Gastroesophageal sphincter (tissue), 4 donors: ENCODE data around the gene PRR12. TPM values are rescaled to one million over a fixed set of nuclear protein-coding genes. Genes with fewer than 3 reads are reported as not detected.

Experiments
- ATAC-seq: fragments of 150-250 bp; one replicate; pipeline ENCODE4 v1.9.1; 2016; ENCODE audit warnings: mild to moderate bottlenecking, moderate library complexity
- H3K27ac ChIP-seq, 4 donors: fragments of 200-600 bp; sonication (generic) in 3 of 4; 1 replicate in 3 of 4; 2 replicates in 1 of 4; pipeline ENCODE4 v1.5.1; 2016 to 2019
- H3K27me3 ChIP-seq: fragments of 200-600 bp; sonication (generic); one replicate; pipeline ENCODE4 v1.5.1; 2019
- H3K36me3 ChIP-seq, 2 donors: fragments of 200-600 bp; sonication (generic); one replicate each; pipeline ENCODE4 v1.5.1; 2019; ENCODE audit warnings: control low read depth in 1 of 2
- H3K4me1 ChIP-seq, 3 donors: fragments of 200-600 bp; sonication (generic); 1 replicate in 2 of 3; 2 replicates in 1 of 3; pipeline ENCODE4 v1.5.1; 2016 to 2019; ENCODE audit warnings: control low read depth in 2 of 3
- H3K4me3 ChIP-seq, 2 donors: fragments of 200-600 bp; sonication (generic); one replicate each; pipeline ENCODE4 v1.5.1; 2019; ENCODE audit warnings: mild to moderate bottlenecking in 1 of 2, moderate library complexity in 1 of 2
- H3K9me3 ChIP-seq, 3 donors: fragments of 200-600 bp; sonication (generic); one replicate each; pipeline ENCODE4 v1.5.1; 2017 to 2019; ENCODE audit warnings: control low read depth in 2 of 3
- EP300 ChIP-seq: sonication (generic); formaldehyde crosslinking; IDR thresholded peaks from one replicate; pipeline ENCODE4 v1.6.1; 2017; ENCODE audit warnings: antibody characterized with exemption, mild to moderate bottlenecking
- POLR2A ChIP-seq, 2 donors: fragments of 450-650 bp; IDR thresholded peaks; one replicate each; pipeline ENCODE4 v1.6.1; 2017; ENCODE audit warnings: antibody characterized with exemption in 2 of 2, mild to moderate bottlenecking in 2 of 2, moderate library complexity in 1 of 2
- POLR2AphosphoS5 ChIP-seq: sonication (generic); formaldehyde crosslinking; IDR thresholded peaks from one replicate; pipeline ENCODE4 v1.6.1; 2017; ENCODE audit warnings: antibody characterized with exemption
- WGBS, 2 donors: methylation state at CpG; one replicate each; pipeline ENCODE4 v1.1.5; 2018; ENCODE audit warnings: low coverage in 1 of 2; 5-methylcytosine and 5-hydroxymethylcytosine counted together
- total RNA-seq, 4 donors: library from RNA; depleted of rRNA; stranded (reverse); fragments of >200 nt; gene quantifications; one replicate each; pipeline ENCODE4 v1.1.0, GENCODE V29; 2016
- TF ChIP-seq, protein P1 (sequence below), 4 experiments: fragments of 200-600 bp in 2 of 4; fragments of 450-650 bp in 2 of 4; sonication (generic) in 1 of 4; IDR thresholded peaks; one replicate each; pipeline ENCODE4 v1.5.1; 2017 to 2019; ENCODE audit warnings: antibody characterized with exemption in 4 of 4, mild to moderate bottlenecking in 2 of 4, moderate library complexity in 2 of 4

The PRR12 gene
- total RNA-seq, 4 donors from 2014 or later: 9.3 to 24.1 (median 14.8) TPM

- Histone ChIP-seq H3K36me3 (peaks cover 0 to 100% of the 10 kb centered on the region in 2 donors), H3K9me3 (no peaks in the 10 kb centered on the region), H3K4me3 (no peak overlapping the region), H3K27me3 (no peaks in the 10 kb centered on the region), H3K4me1 (peaks cover 0 to 9% (median 0%) of the 10 kb centered on the region in 3 donors), H3K27ac (no peak overlapping the region)
- WGBS, 2 donors: 100% methylated on average over 2 of the region's 2 CpGs; no CpG with 5 or more reads in 1 of the 2 donors
- no peak for ATAC-seq
- TF ChIP-seq EP300: no peak
- TF ChIP-seq, protein P1, sequence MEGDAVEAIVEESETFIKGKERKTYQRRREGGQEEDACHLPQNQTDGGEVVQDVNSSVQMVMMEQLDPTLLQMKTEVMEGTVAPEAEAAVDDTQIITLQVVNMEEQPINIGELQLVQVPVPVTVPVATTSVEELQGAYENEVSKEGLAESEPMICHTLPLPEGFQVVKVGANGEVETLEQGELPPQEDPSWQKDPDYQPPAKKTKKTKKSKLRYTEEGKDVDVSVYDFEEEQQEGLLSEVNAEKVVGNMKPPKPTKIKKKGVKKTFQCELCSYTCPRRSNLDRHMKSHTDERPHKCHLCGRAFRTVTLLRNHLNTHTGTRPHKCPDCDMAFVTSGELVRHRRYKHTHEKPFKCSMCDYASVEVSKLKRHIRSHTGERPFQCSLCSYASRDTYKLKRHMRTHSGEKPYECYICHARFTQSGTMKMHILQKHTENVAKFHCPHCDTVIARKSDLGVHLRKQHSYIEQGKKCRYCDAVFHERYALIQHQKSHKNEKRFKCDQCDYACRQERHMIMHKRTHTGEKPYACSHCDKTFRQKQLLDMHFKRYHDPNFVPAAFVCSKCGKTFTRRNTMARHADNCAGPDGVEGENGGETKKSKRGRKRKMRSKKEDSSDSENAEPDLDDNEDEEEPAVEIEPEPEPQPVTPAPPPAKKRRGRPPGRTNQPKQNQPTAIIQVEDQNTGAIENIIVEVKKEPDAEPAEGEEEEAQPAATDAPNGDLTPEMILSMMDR (IDR thresholded peaks at IDR 0.05): no peak
- no peak for TF ChIP-seq POLR2AphosphoS5
- no peak for TF ChIP-seq POLR2A (IDR thresholded peaks at IDR 0.05)
Measured at GRCh38 chr19:49602806-49603205, 11.8 kb downstream of the PRR12 start.

GRCh38 chr19:49605605-49606004 lies 14.6 kb downstream of the PRR12 start:
- H3K4me1 ChIP-seq: peaks cover 0 to 9% (median 0%) of the 10 kb centered on the region in 3 donors
- H3K4me3 ChIP-seq: no peak overlapping the region
- H3K9me3 ChIP-seq: no peaks in the 10 kb centered on the region
- peaks cover 0 to 100% of the 10 kb centered on the region in 2 donors for H3K36me3 ChIP-seq
- TF ChIP-seq POLR2A (IDR thresholded peaks at IDR 0.05): no peak
- TF ChIP-seq, protein P1 (IDR thresholded peaks at IDR 0.05): no peak
- TF ChIP-seq POLR2AphosphoS5: no peak
- no peak for TF ChIP-seq EP300
- 83% methylated on average over 1 of the region's 7 CpGs; no CpG with 5 or more reads in 1 of the 2 donors for WGBS, 2 donors
- no peak overlapping the region for H3K27ac ChIP-seq
- no peaks in the 10 kb centered on the region for H3K27me3 ChIP-seq
- no peak for ATAC-seq

GRCh38 chr19:49609499-49610092 lies 18.6 kb downstream of the PRR12 start:
- peaks cover 0 to 88% of the 10 kb centered on the region in 2 donors for H3K36me3 ChIP-seq
- H3K4me3 ChIP-seq: no peak overlapping the region
- H3K27me3 ChIP-seq: no peaks in the 10 kb centered on the region
- no peaks in the 10 kb centered on the region for H3K9me3 ChIP-seq
- peaks cover 0 to 34% (median 8%) of the 10 kb centered on the region in 3 donors for H3K4me1 ChIP-seq
- WGBS, 2 donors: 90 to 92% methylated on average over 4 to 8 of the region's 12 CpGs
- TF ChIP-seq, protein P1 (IDR thresholded peaks at IDR 0.05): no peak
- no peak for TF ChIP-seq EP300
- no peak for ATAC-seq
- no peak overlapping the region for H3K27ac ChIP-seq

DNA sequence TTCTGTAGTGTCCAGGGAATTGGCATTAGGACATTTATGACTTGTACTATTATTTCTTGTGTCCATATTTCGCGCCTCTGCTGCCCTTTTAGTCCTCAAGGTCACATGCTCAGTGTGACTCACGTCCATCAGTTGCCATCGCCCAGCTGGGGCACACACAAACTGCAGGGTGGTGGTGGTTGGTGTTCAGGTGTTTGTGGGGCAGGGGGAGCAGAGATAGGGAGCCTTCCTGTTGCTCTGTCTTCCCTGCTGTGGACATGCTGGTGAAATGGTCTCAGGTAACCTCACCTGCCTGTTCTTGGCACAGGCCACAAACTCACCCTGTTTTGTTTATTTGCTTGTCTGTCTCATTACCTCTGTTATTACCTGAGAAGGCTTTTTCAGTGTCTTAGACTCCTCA lies 22.4 kb downstream of the PRR12 start:
- no peaks in the 10 kb centered on the region for H3K9me3 ChIP-seq
- peaks cover 0 to 88% of the 10 kb centered on the region in 2 donors for H3K36me3 ChIP-seq
- H3K27me3 ChIP-seq: no peaks in the 10 kb centered on the region
- no peak overlapping the region for H3K4me3 ChIP-seq
- H3K4me1 ChIP-seq: peaks cover 0 to 25% (median 8%) of the 10 kb centered on the region in 3 donors
- H3K27ac ChIP-seq: no peak overlapping the region
- WGBS, 2 donors: 72 to 74% methylated on average over 4 of the region's 4 CpGs
- ATAC-seq: no peak
- TF ChIP-seq, protein P1 (IDR thresholded peaks at IDR 0.05): no peak
- no peak for TF ChIP-seq POLR2A (IDR thresholded peaks at IDR 0.05)
- TF ChIP-seq EP300: no peak
